GM18517 (cell line): Measurements from ENCODE around the gene PTPRR.

Source experiments
- ATAC-seq: cut with Tn5 transposase; IDR thresholded peaks from one replicate; pipeline ENCODE4 v1.9.1; 2021; ENCODE audit warnings: mild to moderate bottlenecking, moderate library complexity; ENCODE audit not compliant: unreplicated experiment

Gene PTPRR

DNA sequence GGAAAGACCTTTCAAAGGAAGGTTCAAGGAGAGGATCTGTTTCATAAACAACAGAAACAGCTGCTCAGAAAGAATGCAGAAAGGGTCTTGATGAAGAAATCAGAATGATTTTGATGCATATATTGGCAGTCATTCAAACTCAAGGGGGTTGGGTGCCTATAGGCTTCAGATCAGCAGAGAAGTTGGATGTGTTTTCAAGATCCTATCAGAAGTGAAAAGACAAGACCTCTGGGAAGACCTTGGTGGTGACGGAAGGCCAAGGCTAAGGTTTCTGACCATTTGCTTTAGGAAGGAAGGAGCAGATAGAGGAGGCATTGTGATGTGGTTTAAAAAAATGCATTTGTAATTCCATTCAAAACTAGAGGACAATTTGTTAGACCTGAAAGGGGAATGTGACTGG lies 268.1 kb downstream of the PTPRR start:
- no peak for ATAC-seq

DNA sequence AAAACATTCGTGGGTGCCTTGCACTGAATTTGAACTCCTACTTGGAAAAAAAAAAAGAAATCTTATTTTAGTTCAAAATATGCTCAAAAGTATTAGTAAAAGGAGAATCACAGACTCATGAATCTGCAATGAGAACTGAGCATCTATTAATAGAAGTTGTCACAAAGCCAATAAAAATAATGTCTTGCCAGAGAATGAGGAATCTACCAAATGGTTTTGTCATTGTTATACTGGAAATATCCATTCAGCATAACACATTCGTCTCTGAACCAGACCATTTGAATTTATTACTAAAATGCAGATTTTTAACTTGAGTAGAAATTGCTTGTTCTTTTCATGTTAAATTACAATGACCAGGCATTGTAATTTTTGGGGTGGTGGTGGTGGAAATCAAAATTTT lies 271.7 kb downstream of the PTPRR start:
- ATAC-seq, result no peak

DNA sequence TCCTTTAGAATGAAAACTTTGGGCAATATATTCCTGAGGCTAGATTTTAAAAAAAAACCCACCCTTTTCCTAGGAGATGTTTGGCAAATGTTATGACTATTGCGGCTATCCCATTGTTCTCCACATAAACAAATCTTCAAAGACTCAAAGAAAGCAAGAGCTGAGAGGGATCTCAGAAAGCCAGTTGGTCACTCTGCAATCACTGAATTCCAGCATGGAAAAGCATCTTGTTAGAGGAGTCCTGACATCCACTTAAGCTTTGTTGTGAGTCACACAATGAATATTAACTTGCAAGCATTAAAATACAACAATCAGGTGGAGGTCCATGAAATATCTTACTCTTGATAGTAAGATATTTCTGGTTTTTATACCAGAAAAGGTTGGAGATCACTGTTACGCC lies 272.3 kb downstream of the PTPRR start:
- ATAC-seq, result no peak

DNA sequence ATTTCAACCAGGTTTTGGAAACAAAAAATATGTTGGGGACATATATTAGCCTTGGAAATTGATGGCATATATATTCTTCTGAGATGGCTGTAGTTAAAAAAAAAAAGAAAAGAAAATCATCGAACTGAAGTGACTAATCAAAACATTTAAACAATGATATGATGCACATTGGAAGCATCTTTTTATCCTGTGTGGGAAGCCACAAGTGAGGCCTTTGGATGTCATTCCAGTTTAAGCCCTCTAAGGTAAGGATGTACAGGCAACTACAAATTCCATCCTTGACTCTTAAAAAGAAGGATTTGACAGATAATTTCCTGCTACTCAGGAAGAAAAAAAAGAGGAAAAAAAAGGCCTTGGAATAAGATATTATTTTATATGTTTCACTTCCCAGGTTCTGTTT lies 273.7 kb downstream of the PTPRR start:
- ATAC-seq, result no peak

DNA sequence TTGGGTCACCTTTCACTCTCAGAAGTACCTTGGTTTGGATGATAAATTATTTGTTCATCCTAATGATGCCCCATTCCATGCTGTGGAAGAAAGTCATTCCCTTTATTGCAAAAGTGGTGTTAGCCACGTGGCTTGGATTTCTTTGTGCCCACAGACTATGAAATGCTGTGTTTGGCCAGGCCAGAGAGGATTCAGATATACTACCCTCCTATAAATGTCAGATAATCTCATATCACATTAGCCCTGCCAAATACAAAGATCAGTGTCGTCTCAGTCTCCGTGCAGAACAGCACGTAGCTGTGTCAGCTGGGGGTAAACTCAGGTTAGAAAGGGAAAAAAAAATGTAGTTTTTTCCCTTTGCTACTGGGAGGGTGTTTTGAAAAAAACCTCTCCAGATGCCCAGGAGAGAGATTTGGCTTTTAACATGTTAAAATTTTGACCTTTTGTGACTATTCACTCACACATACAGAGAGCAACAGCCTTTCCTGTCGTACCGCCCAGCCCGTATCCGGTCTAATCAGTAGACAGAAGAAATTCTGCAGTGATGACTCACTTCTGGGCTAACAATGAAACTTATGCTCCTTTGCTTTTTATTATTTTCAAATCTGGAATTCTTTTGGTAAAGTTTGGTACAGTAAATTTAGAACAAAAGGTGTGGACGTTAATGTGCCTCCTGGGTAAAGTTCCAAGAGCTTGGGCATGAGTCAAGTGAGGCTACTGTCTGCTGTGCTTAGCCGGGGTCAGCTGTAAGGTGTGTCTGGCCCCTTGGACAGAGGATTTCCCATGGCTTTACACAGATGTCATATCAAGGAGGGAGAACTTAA lies 274.8 kb downstream of the PTPRR start:
- ATAC-seq, result no peak

DNA sequence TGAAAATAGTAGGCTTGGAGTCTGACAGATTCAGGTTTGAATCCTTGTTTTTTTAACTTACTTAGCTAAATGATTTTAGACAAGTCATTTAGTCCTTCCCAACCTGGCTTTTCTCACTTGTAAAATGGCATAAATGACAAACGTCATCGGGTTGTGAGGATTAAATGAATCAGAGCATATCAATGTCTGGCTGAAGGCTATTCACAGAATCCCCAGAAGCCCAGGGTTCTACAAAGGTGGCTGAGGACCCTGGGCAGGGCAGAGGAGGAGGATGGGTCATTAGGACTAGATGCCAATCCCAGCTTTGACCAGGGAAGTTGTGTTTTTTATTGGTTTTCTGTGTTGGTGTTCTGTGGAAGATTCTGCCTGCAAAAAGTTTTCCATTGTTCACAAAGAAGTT lies 275.7 kb downstream of the PTPRR start:
- ATAC-seq, result no peak

DNA sequence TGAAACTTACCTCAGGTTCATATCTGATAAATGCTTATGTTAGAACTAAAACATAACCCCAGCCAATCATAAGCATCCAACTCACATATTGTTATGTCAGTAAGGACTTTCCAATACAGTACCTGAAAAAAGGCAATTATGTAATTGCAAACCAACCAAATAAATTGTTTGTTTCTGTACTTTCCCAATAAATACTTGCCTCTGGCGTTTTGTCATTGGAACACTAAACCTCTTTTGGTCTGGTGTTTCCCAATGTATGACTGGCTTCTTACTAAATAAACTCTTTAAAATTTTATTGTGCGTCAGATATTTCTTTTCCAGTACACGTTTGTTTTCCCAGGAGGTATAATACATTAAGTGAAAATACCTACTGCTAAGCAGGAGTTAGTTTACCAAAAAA lies 276.6 kb downstream of the PTPRR start:
- ATAC-seq, result no peak

DNA sequence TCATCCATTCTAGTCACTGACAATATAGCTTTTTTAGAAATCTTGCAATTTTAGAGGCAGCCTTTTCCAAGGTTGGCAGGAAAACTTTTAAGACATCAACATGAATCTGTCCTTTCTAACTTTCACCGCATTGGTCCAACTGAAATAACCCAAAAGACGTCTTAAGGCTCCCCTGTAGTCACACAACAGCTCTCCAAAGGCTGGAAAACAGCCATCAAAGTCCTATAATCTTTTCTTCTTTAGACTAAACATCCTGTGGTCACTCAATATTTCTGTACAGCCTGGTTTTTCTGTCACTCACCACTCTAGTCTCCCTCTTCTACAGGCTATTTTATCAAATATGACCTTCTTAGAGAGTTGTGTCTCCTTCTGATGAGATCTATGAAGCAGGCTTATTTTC lies 278.8 kb downstream of the PTPRR start:
- no peak for ATAC-seq

DNA sequence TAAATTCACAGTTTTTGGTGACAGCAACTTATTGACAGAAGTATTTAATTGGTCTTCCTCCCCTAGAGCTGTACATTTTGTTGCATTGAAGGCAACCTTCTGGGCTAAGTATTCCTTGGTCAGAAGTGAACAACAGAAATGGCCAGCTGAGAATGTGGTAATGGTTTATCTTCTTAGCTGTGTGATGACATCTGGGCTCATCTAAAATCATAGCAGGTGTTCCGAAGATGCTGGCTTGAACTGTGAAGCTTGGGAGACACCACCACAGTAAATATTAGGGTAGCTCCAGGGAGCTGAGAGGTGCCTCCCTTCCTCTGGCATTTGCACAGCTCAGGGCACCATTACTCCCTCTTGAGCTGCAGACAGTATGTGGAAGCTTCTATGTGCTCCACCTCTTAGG lies 279.6 kb downstream of the PTPRR start:
- ATAC-seq, result no peak

DNA sequence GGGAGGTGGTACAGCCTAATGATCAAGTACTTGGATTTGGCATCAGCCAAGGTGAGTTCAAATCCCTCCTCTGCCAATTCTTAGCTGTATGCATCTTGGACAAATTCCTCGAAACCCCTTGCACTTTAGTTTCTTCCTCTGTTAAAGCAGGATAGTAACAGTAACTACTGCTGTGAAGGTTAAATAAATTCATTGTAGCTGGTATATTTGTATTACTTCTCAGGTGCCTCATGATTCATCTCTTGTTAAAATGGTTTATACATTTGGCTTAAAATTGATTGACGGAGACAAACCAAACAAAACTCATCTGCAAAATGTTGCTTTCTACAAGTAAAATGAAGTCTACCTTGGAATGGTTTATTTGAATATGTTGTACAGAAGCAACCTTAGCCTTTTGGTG lies 281.0 kb downstream of the PTPRR start:
- ATAC-seq, result no peak

DNA sequence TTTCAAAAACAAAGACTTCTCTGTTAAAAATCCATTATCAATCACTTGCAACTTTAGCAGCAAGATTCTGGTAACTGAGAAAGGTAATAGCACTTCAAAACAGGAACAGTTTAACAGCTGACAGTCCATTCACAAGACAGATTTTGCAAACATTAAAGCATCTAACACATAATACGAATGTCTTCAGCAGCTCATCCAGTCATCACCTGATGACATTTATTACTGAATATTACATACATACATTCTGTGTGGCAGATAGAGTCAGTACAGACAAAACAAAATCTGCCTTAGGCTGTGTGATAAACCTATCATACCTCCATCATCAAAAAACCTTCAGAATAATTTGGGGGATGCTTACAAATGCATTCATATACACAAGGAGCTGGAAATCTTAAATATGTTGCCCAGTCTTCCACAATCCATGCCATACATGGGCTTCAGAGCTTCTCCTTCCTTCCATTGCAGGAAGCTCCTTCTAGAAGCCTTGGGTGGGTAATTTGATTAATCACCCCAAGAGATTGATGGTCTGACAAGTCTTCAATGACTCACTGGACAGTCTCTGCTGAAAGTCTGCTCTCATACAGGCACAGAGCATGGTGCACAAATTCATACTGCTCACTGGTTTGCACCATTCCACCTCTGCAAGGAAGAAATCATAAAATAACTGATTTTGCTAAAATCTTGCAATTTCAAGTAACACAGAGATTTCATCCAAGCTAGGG lies 281.7 kb downstream of the PTPRR start:
- ATAC-seq, result no peak

DNA sequence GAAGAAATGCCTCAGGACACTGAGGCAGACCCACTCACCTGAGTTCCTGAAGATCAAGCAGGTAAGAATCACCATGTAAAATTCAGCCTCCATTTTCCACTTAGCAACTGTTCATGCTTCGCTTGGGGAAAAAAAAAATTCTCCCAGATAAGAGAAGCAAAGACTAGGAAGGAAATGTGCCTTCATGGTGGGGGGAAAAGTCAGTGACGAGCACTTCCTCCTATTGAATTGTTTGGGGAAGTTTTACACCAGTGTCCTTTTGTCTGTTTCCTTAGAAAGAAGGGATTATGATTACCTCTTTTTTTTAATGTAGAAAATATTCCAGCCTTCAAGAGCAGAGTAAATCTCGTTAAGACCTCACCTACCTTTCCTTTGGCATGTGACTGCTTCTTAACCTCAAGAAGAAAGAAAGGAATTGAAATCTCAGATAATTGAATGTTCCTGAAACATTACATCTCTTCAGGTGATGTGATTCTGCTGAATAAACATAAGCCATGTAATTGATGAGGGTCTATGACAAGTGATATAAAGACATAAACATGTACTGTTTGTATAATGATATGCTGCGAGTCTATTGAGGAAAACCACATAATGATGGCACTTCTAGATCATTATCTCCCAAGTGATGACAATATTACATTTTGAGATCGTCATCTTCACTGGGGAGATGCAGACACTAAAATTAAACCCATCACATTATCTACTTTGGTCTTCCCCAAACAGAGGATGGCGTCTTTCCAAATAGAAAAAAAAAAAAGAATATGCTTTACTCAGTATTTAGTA lies 283.0 kb downstream of the PTPRR start, which contains the start of gene PTPRB:
Gene PTPRB (minus strand): TSS at position 127 of the 783 bp plus-strand sequence. CDS start 34 bp downstream, at position 93.
- ATAC-seq, result no peak

DNA sequence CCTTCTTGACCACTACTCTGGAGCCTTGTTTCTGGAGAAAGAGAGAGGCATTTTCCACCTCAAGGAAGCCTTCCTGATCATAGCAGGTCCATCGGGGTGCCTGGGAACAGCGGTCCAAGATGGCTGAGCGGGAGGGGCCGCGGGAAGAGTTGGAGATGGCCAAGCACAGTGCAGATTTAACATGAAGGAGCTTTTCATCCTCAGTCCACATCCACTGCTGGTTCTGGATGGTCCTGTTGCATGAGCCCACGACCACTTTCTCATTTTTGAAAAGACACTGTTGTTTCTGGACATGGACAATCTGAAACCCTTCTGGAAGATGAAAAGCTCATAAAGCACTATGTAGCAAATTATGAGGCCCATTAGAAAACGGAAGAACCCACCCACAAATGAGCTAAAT lies 284.8 kb downstream of the PTPRR start:
- no peak for ATAC-seq

DNA sequence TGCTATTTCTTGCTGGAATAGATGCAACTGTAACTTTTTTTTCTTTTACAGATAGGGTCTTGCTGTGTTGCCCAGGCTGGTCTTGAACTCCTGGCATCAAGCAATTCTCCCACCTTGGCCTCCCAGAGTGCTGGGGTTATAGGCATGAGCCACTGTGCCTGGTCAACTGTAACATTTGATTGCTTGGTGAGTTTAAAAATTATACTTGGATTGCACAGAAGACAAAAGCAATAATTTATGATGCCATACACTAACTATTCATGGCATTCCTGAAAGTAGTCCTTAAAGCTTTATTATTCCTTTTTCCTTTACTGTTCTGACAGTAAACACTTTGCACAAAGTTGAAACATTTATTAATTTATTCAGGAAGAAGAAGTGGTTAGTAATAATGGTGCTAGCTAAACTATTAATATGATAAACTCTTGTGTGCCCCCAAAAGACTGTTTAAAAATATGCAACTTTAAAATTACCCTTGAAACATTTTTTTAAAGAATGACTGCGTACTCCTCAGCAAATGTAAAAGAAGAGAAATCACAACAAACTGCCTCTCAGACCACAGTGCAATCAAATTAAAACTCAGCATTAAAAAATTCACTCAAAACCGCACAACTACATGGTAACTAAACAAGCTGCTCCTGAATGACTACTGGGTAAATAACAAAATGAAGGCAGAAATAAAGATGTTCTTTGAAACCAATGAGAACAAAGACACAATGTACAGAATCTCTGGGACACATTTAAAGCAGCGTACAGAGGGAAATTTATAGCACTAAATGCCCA lies 291.6 kb downstream of the PTPRR start:
- ATAC-seq, result no peak

DNA sequence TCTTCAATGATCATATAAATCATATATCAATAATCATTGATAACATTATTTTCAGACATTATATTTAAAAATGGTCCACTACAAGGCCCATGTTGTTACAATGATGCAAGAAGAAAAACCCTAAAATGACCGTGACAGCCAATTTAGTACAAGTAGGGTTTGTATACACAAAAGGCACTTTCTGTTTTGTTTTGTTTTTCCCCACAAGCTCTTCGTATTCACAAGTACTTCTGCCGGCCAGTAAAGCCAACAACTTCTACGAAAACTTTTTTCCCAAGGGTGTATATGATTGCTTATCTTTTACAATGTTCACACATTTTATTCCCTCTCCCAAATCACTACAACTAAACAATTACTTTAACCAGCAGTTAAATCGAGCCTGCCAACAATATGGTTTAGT lies 292.9 kb downstream of the PTPRR start:
- no peak for ATAC-seq

DNA sequence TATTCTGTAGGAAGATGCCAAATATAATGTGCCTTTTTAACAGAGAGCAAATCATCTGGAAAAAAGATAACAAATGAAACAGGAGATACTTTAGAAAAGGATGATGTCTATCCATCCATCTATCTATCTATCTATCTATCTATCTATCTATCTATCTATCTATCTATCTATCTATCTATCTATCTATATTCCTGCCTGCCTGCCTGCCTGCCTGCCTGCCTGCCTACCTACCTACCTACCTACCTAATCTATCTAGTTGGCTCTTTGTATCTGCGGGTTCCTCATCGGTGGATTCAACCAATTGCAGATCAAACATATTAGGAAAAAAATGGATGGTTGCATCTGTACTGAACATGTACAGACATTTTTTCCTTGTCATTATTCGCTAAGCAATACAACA lies 294.4 kb downstream of the PTPRR start:
- ATAC-seq, result no peak

DNA sequence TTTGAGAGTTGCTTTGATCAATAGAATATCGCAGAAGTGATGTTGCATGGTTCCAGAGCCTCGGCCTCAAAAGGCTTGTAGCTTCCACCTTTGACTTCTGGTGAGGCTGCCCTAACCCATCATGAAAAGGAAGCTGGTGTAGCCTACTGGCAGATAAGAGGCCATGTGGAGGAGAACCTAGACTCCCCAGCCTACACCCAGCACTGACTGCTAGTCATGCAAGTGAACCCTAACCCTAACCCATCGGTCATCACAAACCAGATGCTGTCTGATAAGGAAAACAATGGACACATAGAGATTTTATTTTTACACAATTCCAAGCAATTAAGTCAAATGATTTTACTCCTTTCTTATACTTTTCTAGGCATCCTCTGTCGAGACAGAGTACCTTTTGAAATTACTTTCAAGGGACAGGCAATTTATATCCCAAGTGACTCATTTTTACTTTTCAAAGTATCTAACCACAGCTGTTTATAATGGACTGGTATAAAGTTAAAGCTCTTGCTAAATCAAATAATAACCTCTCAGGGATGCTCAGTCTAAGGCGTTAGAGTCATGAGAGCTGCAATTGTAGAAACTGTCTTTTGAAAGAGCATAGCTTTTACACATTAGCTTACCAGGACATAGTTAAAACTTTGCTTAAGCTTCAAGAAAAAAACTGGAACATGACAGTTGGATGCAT lies 300.9 kb downstream of the PTPRR start:
- ATAC-seq, result no peak

DNA sequence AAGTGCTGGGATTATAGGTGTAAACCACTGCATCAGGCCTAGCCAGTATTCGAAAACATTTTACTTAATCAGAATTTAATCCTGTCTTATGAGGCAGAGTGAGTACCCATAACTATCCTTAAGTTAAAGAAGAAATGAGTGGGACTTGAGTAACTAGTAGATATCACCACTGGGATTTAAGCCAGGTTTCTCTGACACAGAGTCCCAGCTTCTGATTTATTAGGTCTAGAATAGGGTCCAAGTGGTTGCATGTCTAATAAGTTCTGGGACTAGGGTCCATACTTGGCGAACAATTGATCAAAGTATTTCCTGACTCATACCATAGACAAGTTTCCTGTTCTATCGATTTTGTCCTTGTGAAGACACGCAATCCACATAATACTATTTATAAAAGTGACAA lies 302.2 kb downstream of the PTPRR start:
- ATAC-seq, result no peak

DNA sequence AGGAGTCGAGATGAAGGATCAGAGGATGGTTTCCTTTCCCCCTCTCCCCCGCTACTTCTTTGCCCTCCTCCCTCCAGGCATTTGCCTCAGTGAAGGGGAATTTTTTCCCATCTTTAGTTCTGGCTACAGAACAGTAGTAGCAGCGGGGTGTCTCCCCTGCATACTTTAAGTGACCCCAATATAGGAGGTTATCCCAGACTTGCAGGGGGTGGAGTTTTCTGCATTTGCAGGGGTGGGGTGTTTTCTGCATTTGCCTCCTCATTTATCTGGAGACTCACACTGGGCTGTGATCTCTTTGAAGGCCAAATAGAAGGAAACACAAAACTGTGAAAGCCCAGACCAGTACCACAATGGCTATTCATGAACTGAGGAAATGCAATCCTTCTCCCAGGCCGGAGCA lies 303.1 kb downstream of the PTPRR start:
- no peak for ATAC-seq

DNA sequence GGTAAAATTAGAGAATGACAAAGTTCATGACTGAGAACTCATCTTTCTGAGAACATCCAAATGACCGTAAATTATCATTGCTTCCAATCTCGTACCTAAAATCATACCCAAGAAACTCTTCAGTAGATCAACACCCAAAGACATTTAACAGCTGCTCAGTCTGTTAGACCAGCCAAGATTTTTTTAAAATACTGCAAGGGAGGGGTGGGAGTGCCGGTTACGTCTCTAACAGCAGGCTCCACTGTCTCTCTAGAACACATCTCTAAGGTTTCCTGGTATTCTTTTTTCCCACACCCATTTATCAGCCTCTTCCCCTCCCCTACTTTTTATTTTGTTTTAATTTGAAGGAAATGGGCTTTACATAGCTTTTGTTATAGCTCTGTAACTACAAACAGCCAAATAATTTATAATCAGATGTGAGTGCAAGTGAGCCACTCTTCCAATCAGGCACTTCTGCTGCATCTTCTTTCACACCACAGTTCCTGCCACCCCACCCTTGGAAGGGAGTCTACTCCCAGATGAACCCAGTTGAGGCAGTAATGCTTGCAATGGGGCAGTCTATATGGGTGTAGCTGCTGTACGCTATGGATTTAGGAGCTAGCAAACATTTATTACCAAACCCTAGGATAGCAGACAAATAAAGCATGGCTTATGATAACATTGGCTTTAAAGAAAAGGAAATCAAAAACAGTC lies 305.2 kb downstream of the PTPRR start:
- ATAC-seq, result no peak
